Measurements from ENCODE around the gene CHST11.

- TF ChIP-seq CTCF (IDR thresholded peaks at IDR 0.05) (no peak), POLR2A (IDR thresholded peaks at IDR 0.05) (no peak)
These were observed 6.2 kb downstream of the CHST11 start for GRCh38 chr12:104462931-104463339.

All from ovary (tissue), 3 donors.